K562 (cell line): ENCODE results near the gene S100A10. TPM values are rescaled to one million over a fixed set of nuclear protein-coding genes. Genes with fewer than 3 reads are reported as not detected.
A peak's percentile ranks its signal among the peaks of the same experiment; 100 is the strongest.

Experiments used
- ATAC-seq: fragments of 200-7000 bp; cut with Tn5 transposase; 3 replicates; pipeline ENCODE4 v1.9.1; 2020; ENCODE audit warnings: moderate library complexity
- BruUV-seq: library from RNA; stranded (reverse); fragments of 400-500 nt; replicated peaks from 2 replicates; lab custom pipeline; 2021; lab: Mats Ljungman, UMichigan
- CTCF ChIA-PET: fragments of 300-600 bp; formaldehyde crosslinking; extraction: SDS; loops from one replicate; lab custom pipeline; 2021; ENCODE audit warnings: low intra/inter-chr PET ratio; lab: Yijun Ruan, JAX
- POLR2A ChIA-PET: fragments of 300-600, 350-650 bp; sonication (Branson Sonifier 250); formaldehyde crosslinking; extraction: SDS; loops from one replicate; lab custom pipeline; 2021; ENCODE audit warnings: antibody characterized with exemption, inconsistent platforms; lab: Yijun Ruan, JAX
- DNase-seq, 4 experiments: peaks; one replicate each; pipeline versions ENCODE4 v3.0.0 to v3.0.0-alpha.2; 2011 to 2018; ENCODE audit warnings: low spot score in 3 of 4, mixed read lengths in 3 of 4; ENCODE audit errors: extremely low read depth in 1 of 4
- FAIRE-seq: peaks from 2 replicates; lab custom pipeline; 2011; peaks lifted over from hg19 to GRCh38; lab: Jason Lieb, UNC
- H2AFZ ChIP-seq: 2 replicates; pipeline ENCODE4 v1.6.0; 2011; ENCODE audit warnings: low read depth, low read length, control low read depth, inconsistent platforms
- H3K27ac ChIP-seq: fragments of 200-600 bp; 3 replicates; pipeline ENCODE4 v1.8.0; 2011; ENCODE audit warnings: low read depth, mild to moderate bottlenecking, control low read depth, inconsistent platforms, low read length, moderate library complexity, mixed read lengths; ENCODE audit errors: extremely low read depth
- H3K27me3 ChIP-seq, 2 experiments: fragments of 300-600 bp in 1 of 2; 2 replicates in 1 of 2; 3 replicates in 1 of 2; pipeline versions ENCODE4 v1.6.0 to v1.8.0; 2011; ENCODE audit warnings: inconsistent platforms in 2 of 2, low read length in 2 of 2, mild to moderate bottlenecking in 1 of 2, mixed read lengths in 1 of 2, moderate library complexity in 1 of 2; ENCODE audit not compliant: control insufficient read depth in 2 of 2, insufficient read depth in 2 of 2
- H3K36me3 ChIP-seq: fragments of 300-600 bp; 3 replicates; pipeline ENCODE4 v1.8.0; 2011; ENCODE audit warnings: mild to moderate bottlenecking, low read length, inconsistent platforms; ENCODE audit not compliant: control insufficient read depth, insufficient read depth
- H3K4me1 ChIP-seq, 2 experiments: fragments of 200-600 bp in 1 of 2; replicated peaks in 1 of 2; 2 replicates in 1 of 2; 3 replicates in 1 of 2; pipeline versions ENCODE4 v1.5.1 to v1.8.0; 2011; ENCODE audit warnings: inconsistent platforms in 2 of 2, low read length in 2 of 2, mild to moderate bottlenecking in 1 of 2, mixed read lengths in 1 of 2, moderate library complexity in 1 of 2; ENCODE audit not compliant: control insufficient read depth in 2 of 2, insufficient read depth in 2 of 2
- H3K4me2 ChIP-seq: 2 replicates; pipeline ENCODE4 v1.6.1; 2011; ENCODE audit warnings: low read length, control low read depth, inconsistent platforms, mixed read lengths; ENCODE audit not compliant: insufficient read depth
- H3K4me3 ChIP-seq: fragments of 200-600 bp; sonication (generic), shearing (Covaris generic); 2 replicates; pipeline ENCODE4 v1.5.1; 2016; ENCODE audit warnings: control low read depth, inconsistent platforms
- H3K79me2 ChIP-seq: fragments of 200-600 bp; 3 replicates; pipeline ENCODE4 v1.8.0; 2011; ENCODE audit warnings: low read length, inconsistent platforms; ENCODE audit not compliant: control insufficient read depth, insufficient read depth
- H3K9ac ChIP-seq, 2 experiments: 2 replicates each; pipeline versions ENCODE4 v1.6.0 to v1.6.1; 2011; ENCODE audit warnings: low read depth in 2 of 2, low read length in 2 of 2, control low read depth in 1 of 2, inconsistent platforms in 1 of 2, mild to moderate bottlenecking in 1 of 2, mixed read lengths in 1 of 2; ENCODE audit not compliant: insufficient read depth in 1 of 2
- H3K9me1 ChIP-seq: one replicate; pipeline ENCODE4 v1.6.0; 2011; ENCODE audit warnings: inconsistent platforms, mild to moderate bottlenecking, low read length, moderate library complexity; ENCODE audit not compliant: control insufficient read depth, insufficient read depth
- H3K9me3 ChIP-seq: replicated peaks from 2 replicates; pipeline ENCODE4 v1.5.1; 2011; ENCODE audit warnings: low read depth, low read length, inconsistent platforms; ENCODE audit not compliant: control insufficient read depth, insufficient read depth
- H4K20me1 ChIP-seq: replicated peaks from 2 replicates; pipeline ENCODE4 v1.6.1; 2011; ENCODE audit warnings: low read length, inconsistent platforms, mixed read lengths; ENCODE audit not compliant: control insufficient read depth, insufficient read depth
- HNRNPH1 ChIP-seq: fragments of 200-400 bp; formaldehyde crosslinking; optimal IDR thresholded peaks from 2 replicates; pipeline ENCODE3; 2017; ENCODE audit warnings: low read depth, mild to moderate bottlenecking, low read length, moderate library complexity
- HOMEZ ChIP-seq: fragments of 250-450 bp; sonication (Bioruptor Pico); IDR thresholded peaks from 2 replicates; pipeline ENCODE4 v1.4.0; 2020; ENCODE audit warnings: mild to moderate bottlenecking, moderate library complexity
- MEIS2 ChIP-seq: fragments of 450-650 bp; IDR thresholded peaks from 2 replicates; pipeline ENCODE4 v1.6.1; 2014; ENCODE audit warnings: mild to moderate bottlenecking; ENCODE audit not compliant: partially characterized antibody
- POLR2B ChIP-seq: fragments of 450-650 bp; IDR thresholded peaks from 2 replicates; pipeline ENCODE4 v1.6.1; 2018; ENCODE audit warnings: low read depth; ENCODE audit not compliant: partially characterized antibody
- RBFOX2 ChIP-seq: fragments of 200-400 bp; formaldehyde crosslinking; IDR thresholded peaks from 2 replicates; pipeline ENCODE4 v1.6.1; 2017; ENCODE audit warnings: low read depth, mild to moderate bottlenecking, low read length, moderate library complexity
- SMARCC2 ChIP-seq: fragments of 450-650 bp; IDR thresholded peaks from 2 replicates; pipeline ENCODE4 v1.6.1; 2017; ENCODE audit warnings: antibody characterized with exemption, moderate library complexity, mild to moderate bottlenecking, low read depth
- SOX6 ChIP-seq: fragments of 450-650 bp; IDR thresholded peaks from 2 replicates; pipeline ENCODE4 v1.6.1; 2014; ENCODE audit warnings: mild to moderate bottlenecking
- XRCC3 ChIP-seq: fragments of 450-650 bp; IDR thresholded peaks from 2 replicates; pipeline ENCODE4 v1.6.1; 2017; ENCODE audit warnings: mild to moderate bottlenecking, moderate library complexity
- XRCC4 ChIP-seq: IDR thresholded peaks from one replicate; pipeline ENCODE4 v1.6.1; 2011; ENCODE audit not compliant: insufficient read depth, insufficient read length; ENCODE audit errors: extremely low read depth
- ZBTB7A ChIP-seq: IDR thresholded peaks from 2 replicates; pipeline ENCODE4 v1.6.1; 2011; ENCODE audit warnings: low read depth, mild to moderate bottlenecking, low read length, moderate library complexity, borderline replicate concordance; ENCODE audit not compliant: control insufficient read depth
- ZNF174 ChIP-seq: fragments of 250-450 bp; sonication (Bioruptor Pico); IDR thresholded peaks from 2 replicates; pipeline ENCODE4 v1.4.0; 2020; ENCODE audit warnings: mild to moderate bottlenecking
- ZNF695 ChIP-seq: fragments of 450-650 bp; formaldehyde crosslinking; IDR thresholded peaks from 2 replicates; pipeline ENCODE4 v1.4.0; 2020; ENCODE audit warnings: mild to moderate bottlenecking, moderate library complexity
- ZNF75A ChIP-seq: fragments of 450-650 bp; formaldehyde crosslinking; IDR thresholded peaks from 2 replicates; pipeline ENCODE4 v1.4.0; 2020; ENCODE audit warnings: mild to moderate bottlenecking
- WGBS: fragments of 100-300 bp; shearing (Covaris generic); methylation state at CpG from one replicate; pipeline ENCODE4 v1.1.6; 2016; ENCODE audit warnings: low coverage, mixed read lengths; ENCODE audit not compliant: insufficient coverage; ENCODE audit errors: missing lambda C conversion rate; 5-methylcytosine and 5-hydroxymethylcytosine counted together
- in situ Hi-C: fragments of 300-500 bp; cut with MboI; formaldehyde crosslinking; loops from 4 replicates; pipeline ENCODE4 v1.15.0; 2018; ENCODE audit warnings: inconsistent platforms, mixed read lengths
- intact Hi-C: fragments of 100-400 bp; cut with micrococcal nuclease; formaldehyde crosslinking; loops from 2 replicates; pipeline ENCODE4 v1.14.2; 2022
- polyA plus RNA-seq, 8 experiments: library from polyadenylated mRNA; depleted of rRNA in 4 of 8; stranded (reverse) in 5 of 8; unstranded in 3 of 8; fragments of >200 nt; fragmentation: Nextera tagmentation in 2 of 8; fragmentation: Illumina TruSeq in 1 of 8; extraction: Ambion mirVana in 2 of 8; extraction: Trizol in 1 of 8; gene quantifications; 2 replicates each; pipeline versions ENCODE4 v1.2.1 to v1.2.3, GENCODE V29; 2011 to 2014; ENCODE audit warnings: inconsistent platforms in 1 of 8, missing spikeins in 1 of 8
- total RNA-seq, 7 experiments: library from RNA; depleted of rRNA in 6 of 7; stranded (reverse); fragments of >200 nt in 6 of 7; fragmentation: Illumina TruSeq in 2 of 7; extraction: Trizol in 2 of 7; gene quantifications; 2 replicates each; pipeline versions ENCODE4 v1.2.1 to v1.2.3, GENCODE V29; 2011 to 2021; ENCODE audit warnings: low replicate concordance in 1 of 7
- TF ChIP-seq, protein P1 (sequence below): conservative IDR thresholded peaks from 2 replicates; pipeline ENCODE4 v1.6.1; 2011; ENCODE audit warnings: low read depth, mild to moderate bottlenecking, low read length; ENCODE audit not compliant: control insufficient read depth
- TF ChIP-seq, protein P2 (sequence below): fragments of 200-800 bp; sonication (Bioruptor generic); IDR thresholded peaks from 2 replicates; pipeline ENCODE4 v1.6.1; 2017; ENCODE audit warnings: missing genetic modification characterization, missing compliant biosample characterization
- TF ChIP-seq, protein P3 (sequence below): fragments of 450-650 bp; IDR thresholded peaks from 2 replicates; pipeline ENCODE4 v1.6.1; 2016

The S100A10 gene
- total and polyA plus RNA-seq, 9 of the 15 experiments (the other 6 are each of a cell fraction or from before 2014, with no cell fraction given): 0.32 to 1.6 (median 0.50) TPM; not detected in 3

DNA sequence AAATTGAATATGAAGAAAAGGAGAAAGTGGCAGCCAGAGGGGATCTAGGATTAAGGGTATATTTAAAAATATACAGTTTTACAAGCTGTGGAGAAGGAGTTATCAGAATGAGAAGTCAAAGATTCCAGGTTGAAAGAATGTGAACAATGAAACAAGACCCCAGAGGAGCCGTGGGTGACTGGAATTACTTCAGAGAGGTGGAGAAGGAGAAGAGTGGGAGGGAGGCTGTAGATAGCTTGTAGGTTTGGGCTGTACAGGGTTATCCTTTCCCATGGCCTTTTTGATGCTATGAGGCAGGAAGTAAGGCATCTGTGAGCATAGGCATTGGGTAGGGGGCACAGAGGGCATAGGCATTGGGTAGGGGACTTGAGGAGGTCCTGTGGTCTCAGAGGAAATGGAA lies 48.4 kb upstream of the S100A10 start (continued):
- TF ChIP-seq, protein P1, sequence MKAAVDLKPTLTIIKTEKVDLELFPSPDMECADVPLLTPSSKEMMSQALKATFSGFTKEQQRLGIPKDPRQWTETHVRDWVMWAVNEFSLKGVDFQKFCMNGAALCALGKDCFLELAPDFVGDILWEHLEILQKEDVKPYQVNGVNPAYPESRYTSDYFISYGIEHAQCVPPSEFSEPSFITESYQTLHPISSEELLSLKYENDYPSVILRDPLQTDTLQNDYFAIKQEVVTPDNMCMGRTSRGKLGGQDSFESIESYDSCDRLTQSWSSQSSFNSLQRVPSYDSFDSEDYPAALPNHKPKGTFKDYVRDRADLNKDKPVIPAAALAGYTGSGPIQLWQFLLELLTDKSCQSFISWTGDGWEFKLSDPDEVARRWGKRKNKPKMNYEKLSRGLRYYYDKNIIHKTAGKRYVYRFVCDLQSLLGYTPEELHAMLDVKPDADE: no peak
- TF ChIP-seq SMARCC2 (no peak), SOX6 (no peak)

DNA sequence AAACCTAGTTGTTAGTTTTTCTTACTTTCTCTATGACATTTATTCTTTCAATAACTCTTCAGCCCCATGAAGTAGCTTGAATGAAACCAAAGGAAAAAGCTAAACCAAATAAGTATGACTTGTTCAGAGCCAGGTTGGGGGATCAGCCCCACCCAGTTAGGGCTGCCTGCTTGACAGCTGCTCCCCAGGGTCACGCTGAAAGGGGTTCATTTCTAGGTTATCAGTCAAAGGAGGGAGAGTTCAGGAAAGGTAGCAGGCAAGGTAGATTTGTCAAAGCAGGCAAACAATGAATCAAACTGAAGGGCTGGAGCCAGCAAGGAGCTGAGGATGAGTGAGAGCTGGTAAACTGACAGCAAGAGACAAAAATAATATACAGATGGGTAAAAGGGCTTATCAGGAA lies 46.2 kb upstream of the S100A10 start:
- WGBS: 0% methylated on average over 1 of the region's 1 CpG
- Histone ChIP-seq H3K4me1 (peaks cover 20 to 23% of the 10 kb centered on the region in 2 experiments), H3K9me1 (no peaks in the 10 kb centered on the region), H3K9me3 (no peaks in the 10 kb centered on the region), H3K36me3 (no peaks in the 10 kb centered on the region), H3K4me3 (no peak overlapping the region), H3K79me2 (peaks cover 19% of the 10 kb centered on the region), H3K4me2 (peak overlapping the region; percentile 5; the same call in 1 of the 2 replicates), H3K27me3 (no peaks in the 10 kb centered on the region), H3K27ac (no peak overlapping the region), H3K9ac (peak overlapping the region in 1 of 2 experiments; percentile 76; a peak in 1 of 4 replicates), H4K20me1 (no peaks in the 10 kb centered on the region), H2AFZ (peak overlapping the region; percentile 58)
- DNase-seq (peak in 2 of 4 experiments; percentile 18 to 51), FAIRE-seq (peak; percentile 6), ATAC-seq (no peak)
- no TSS peak for BruUV-seq
- intact Hi-C loops (no loop called here), in situ Hi-C loops (no loop called here)
- POLR2A ChIA-PET: interaction anchor here (0.6 to 0.8 kb wide), 4 partner anchors 11 to 57 kb away, joined by 3 read pairs; no protein-coding TSS in a partner anchor
- CTCF ChIA-PET: no interaction called here
- TF ChIP-seq XRCC4 (no peak), ZNF695 (CRISPR knock-in tag) (no peak), ZNF174 (CRISPR knock-in tag) (no peak), ZBTB7A (no peak), HNRNPH1 (no peak), HOMEZ (CRISPR knock-in tag) (no peak), RBFOX2 (no peak), ZNF75A (no peak), MEIS2 (peak; percentile 46), XRCC3 (no peak), POLR2B (no peak)
- TF ChIP-seq, protein P2, sequence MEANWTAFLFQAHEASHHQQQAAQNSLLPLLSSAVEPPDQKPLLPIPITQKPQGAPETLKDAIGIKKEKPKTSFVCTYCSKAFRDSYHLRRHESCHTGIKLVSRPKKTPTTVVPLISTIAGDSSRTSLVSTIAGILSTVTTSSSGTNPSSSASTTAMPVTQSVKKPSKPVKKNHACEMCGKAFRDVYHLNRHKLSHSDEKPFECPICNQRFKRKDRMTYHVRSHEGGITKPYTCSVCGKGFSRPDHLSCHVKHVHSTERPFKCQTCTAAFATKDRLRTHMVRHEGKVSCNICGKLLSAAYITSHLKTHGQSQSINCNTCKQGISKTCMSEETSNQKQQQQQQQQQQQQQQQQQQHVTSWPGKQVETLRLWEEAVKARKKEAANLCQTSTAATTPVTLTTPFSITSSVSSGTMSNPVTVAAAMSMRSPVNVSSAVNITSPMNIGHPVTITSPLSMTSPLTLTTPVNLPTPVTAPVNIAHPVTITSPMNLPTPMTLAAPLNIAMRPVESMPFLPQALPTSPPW (CRISPR knock-in tag): 0 out of 2 replicates have a peak, but pooled peaks have one; percentile 10
- TF ChIP-seq, protein P3, sequence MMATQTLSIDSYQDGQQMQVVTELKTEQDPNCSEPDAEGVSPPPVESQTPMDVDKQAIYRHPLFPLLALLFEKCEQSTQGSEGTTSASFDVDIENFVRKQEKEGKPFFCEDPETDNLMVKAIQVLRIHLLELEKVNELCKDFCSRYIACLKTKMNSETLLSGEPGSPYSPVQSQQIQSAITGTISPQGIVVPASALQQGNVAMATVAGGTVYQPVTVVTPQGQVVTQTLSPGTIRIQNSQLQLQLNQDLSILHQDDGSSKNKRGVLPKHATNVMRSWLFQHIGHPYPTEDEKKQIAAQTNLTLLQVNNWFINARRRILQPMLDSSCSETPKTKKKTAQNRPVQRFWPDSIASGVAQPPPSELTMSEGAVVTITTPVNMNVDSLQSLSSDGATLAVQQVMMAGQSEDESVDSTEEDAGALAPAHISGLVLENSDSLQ: peak; percentile 22; the same call in 1 of the 2 replicates
